Gastrocnemius medialis (tissue), 4 donors: ENCODE results near the gene SH3BP2.

Source experiments
- CTCF ChIP-seq, 5 experiments: fragments of 450-650 bp in 3 of 5; fragments of 200-600 bp in 2 of 5; sonication (generic) in 2 of 5; IDR thresholded peaks in 4 of 5; conservative IDR thresholded peaks in 1 of 5; 1 replicate in 4 of 5; 2 replicates in 1 of 5; pipeline ENCODE4 v1.5.1; 2016 to 2019; ENCODE audit warnings: antibody characterized with exemption in 5 of 5, mild to moderate bottlenecking in 3 of 5, moderate library complexity in 3 of 5
- POLR2A ChIP-seq, 2 donors: fragments of 450-650 bp; IDR thresholded peaks; one replicate each; pipeline ENCODE4 v1.6.1; 2017; ENCODE audit warnings: antibody characterized with exemption in 2 of 2, mild to moderate bottlenecking in 2 of 2, moderate library complexity in 2 of 2

GRCh38 chr4:2808001-2808400 lies 15.1 kb downstream of the SH3BP2 start:
- TF ChIP-seq POLR2A (IDR thresholded peaks at IDR 0.05) (no peak), CTCF (IDR thresholded peaks at IDR 0.05 in 4 of 5, conservative IDR thresholded peaks at IDR 0.05 in 1 of 5) (no peak)
